ENCODE results near the gene KLK12.

GRCh38 chr19:51055866-51056265 is 21.1 kb upstream of the KLK12 start:
- TF ChIP-seq CTCF (IDR thresholded peaks at IDR 0.05) (no peak), POLR2A (IDR thresholded peaks at IDR 0.05) (no peak)

All from upper lobe of left lung (tissue), 4 donors.